HG03439 (cell line): ENCODE results near the gene PABPN1L.
"Not testable (repeated sequence)": the region's sequence is repeated elsewhere in the genome, so short reads cannot be mapped to it uniquely, and the experiment has no call there.

Experiments
- ATAC-seq: cut with Tn5 transposase; IDR thresholded peaks from one replicate; pipeline ENCODE4 v1.9.1; 2021; ENCODE audit warnings: mild to moderate bottlenecking, moderate library complexity; ENCODE audit not compliant: unreplicated experiment

Gene PABPN1L

DNA sequence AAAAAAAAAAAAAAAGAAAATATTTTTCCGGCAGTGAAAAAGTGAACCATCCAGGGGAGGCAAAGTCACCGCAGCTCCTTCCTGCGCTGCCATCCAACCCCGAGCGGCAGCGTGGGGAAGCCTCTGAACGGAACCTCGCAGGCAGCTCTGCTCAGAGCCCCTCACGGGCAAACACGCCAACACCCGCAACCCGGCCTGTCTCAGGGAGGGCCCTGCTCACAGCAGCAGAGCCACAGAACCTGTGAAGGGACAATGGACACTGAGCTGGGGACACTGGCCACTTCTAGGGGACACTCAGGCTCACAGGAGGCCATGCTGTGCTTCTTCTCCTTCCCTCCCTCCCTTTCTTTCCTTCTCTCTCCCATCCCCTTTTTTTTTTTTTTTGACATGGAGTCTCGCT is 33.4 kb downstream of the PABPN1L start:
- ATAC-seq, result no peak

- no peak for ATAC-seq
These were observed 34.6 kb downstream of the PABPN1L start for GRCh38 chr16:88831838-88832237.

GRCh38 chr16:88830783-88831182 is 35.7 kb downstream of the PABPN1L start:
- ATAC-seq, result no peak

- ATAC-seq, result no peak
These were observed 36.2 kb downstream of the PABPN1L start for GRCh38 chr16:88830258-88830657.

GRCh38 chr16:88828711-88829110 is 37.7 kb downstream of the PABPN1L start:
- ATAC-seq, result no peak

DNA sequence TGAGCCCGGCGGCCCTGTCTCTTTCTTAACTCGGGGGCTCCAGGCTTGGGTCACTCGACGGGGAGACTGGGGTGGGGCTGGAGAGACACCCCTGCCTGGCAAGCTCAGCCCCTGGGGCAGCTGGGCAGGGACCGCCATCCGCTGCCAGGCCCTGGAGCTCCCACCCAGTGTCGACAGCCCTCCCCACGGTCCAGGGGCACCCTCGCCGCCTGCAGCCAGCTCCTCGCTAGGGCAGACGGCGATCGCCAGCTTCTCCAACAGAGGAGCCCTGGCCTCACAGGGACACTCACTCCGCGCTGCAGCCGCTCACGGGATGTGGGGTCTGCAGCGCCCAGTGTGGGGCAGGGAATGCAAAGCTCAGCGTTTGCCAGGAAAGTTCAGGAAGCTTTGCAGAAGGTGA is 38.7 kb downstream of the PABPN1L start:
- no peak for ATAC-seq

GRCh38 chr16:88826070-88826840 is 40.2 kb downstream of the PABPN1L start:
- ATAC-seq, result no peak

- no peak for ATAC-seq
These were observed 41.3 kb downstream of the PABPN1L start for GRCh38 chr16:88825146-88825545.

DNA sequence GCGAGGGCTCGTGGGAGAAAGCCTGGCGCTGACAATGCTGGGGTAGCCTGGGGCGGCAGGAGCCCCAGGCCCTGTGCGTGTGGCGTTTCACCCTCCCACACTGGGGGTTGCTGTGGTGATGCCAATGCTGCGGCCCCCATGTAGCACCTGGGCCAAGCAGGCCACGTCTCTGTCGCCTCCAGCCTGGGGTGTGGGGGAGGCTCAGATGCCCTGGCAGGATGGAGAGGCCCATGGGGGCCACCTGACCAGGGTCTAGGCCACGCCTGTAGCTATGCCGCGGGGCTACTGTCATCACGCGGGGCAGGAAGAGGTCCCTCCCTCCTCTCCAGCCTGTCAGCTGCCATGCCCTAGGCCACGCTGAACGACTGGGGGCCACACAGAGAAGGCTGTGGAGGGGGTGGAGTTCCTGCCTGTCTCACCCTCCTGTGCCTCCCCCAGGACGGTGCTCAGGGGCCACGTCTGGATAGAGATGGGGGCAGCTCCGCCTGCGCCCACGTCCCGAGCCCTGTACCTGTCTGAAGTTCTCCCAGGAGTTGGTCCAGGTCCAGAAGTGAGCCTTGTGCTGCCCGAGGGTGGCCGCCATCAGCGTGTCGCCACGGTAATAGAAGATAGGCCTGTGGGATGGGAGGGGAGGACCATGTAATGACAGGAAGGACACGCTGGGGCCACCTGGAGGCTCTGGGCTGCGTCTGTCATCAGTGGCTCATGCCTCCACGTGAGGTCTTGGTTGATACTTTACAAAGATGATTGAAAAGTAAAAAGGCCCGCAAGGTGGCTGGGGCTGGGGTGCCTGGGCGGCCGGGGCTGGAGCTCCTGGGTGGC is 42.0 kb downstream of the PABPN1L start:
- no peak for ATAC-seq

DNA sequence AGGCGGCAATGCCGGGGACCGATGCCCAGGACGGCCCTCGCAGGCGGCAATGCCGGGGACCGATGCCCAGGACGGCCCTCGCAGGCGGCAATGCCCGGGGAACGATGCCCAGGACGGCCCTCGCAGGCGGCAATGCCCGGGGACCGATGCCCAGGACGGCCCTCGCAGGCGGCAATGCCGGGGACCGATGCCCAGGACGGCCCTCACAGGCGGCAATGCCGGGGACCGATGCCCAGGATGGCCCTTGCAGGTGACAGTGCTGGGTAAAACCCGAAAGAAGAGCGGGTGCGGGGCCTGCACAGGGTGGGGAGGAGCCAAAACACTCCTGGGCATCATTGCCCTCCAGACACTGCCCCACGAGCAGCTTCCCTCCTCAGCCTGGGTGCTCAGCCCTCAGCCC is 42.8 kb downstream of the PABPN1L start:
- ATAC-seq, result not testable (repeated sequence)

DNA sequence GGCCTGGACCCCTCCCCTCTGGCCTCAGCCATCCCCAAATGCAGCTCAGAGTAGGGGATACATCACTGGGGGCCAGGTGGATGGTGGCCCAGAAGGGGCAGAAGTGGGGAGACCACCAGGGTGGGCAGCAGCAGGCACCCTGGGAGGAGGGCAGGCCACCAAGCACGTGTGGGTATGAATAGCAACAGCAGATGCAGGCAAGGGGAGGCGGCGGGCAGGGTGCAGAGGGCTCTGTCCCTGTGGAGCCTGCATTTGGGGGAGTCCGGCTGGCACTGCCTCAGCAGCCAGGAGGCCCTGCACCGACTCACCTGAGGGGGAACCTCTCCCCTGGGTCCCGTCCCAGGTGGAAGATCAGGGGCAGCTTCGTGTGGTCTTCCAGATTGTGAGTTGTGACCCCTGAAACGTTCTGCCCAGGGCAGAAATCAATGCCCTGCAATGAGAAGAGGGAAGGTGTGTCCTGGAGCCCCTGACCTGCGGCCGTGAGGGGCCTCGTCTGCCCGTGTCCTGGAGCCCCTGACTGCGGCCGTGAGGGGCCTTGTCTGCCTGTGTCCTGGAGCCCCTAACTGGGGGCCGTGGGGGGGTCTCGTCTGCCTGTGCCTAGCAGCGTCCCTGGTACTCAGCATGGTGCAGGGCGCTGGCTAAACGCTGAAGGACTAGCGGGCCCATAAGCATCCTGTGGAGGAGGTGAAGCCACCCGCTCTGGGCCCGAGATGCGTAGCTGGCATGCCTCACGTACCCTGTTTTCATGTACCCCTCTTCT is 44.0 kb downstream of the PABPN1L start:
- ATAC-seq, result no peak

DNA sequence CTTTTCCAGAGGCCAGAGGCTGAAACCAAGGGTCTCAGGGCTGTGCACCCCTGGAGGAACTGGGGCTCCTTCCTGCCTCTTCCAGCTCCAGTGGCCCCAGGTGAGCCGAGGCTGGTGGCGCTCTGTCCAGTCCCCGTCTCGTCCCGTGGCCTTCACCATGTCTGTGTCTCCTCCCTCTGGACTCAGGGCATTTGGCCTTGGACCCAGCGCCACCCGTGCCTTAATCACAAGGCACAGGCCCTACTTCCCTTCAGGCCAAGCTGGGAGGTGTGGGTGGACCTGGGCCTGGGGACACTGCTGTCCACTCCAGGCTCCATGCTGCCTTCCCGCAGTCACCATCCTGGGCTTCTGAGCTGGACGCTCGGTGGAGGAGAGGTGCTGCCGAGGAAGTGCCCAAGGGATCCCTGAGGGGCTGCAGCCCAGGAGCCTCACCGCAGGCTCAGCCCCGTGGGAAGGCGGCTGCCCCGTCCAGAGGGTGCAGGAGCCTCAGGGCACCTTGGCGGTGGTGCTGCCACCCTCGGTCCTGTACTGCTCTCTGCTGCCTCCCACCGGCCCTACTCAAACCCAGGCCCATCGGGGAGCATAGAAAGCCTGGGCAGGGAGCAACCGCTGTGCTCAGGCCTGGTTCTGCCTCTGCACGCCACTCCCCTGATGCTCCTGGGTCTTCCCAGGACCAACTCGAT is 45.2 kb downstream of the PABPN1L start:
- no peak for ATAC-seq

GRCh38 chr16:88820385-88821025 is 46.0 kb downstream of the PABPN1L start:
- ATAC-seq, result no peak

GRCh38 chr16:88819126-88819525 is 47.3 kb downstream of the PABPN1L start:
- no peak for ATAC-seq

DNA sequence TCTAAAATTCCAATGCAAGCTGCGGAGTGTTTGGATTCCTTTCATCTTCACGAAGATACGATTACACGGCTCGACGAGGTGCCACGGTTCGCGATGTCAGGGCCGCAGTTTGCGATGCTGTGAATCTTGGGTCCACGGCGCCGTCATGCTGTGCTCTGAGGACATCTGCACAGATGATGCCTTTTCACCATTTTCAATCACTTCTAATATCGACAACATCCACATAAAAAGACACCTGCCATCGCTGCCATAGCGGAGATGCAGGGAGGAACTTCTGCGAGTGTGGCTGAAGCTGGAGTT is 47.9 kb downstream of the PABPN1L start:
- no peak for ATAC-seq

GRCh38 chr16:88817785-88818574 is 48.5 kb downstream of the PABPN1L start:
- no peak for ATAC-seq

- ATAC-seq, result no peak
These were observed 49.5 kb downstream of the PABPN1L start for GRCh38 chr16:88816736-88817535.

DNA sequence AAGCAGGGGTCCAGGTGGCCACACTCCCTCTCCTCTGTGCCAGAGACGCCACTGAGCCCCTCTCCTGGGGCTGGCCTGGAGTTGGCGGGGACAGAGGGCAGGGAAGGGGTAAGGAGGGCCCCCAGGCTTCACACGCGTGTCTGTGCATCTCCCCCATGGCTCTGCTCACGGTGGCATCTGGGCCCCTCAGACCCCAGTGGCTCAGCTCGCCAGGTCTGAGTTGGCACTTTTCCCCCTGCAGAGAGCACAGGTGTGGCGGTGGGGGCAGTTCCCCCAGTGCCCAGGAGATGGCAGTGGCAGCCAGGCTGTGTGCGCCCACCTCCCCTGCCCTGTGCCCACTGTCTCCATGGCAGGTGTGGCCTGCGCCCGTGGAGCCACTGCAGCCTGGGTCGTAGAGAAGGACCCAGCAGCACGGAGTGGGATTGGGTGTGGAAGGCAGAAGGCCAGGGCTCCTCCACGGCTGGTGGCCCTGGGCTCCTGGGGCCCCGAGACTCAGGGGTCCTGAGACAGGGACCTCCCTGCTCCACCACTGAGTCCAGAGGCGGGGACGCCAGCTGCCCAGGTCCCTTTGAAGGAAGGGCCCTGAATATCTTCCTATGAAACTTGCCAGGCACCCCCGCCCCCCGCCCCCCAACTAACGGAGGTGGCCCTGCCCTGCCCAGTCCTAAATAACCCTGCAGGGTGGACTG is 50.4 kb downstream of the PABPN1L start:
- ATAC-seq, result no peak
